ENCODE measurements around the gene CEP57.
A peak's percentile ranks its signal among the peaks of the same experiment; 100 is the strongest.
"Not testable (repeated sequence)": the region's sequence is repeated elsewhere in the genome, so short reads cannot be mapped to it uniquely, and the experiment has no call there.

The CEP57 gene

GRCh38 chr11:95796501-95796900 is 6.2 kb downstream of the CEP57 start:
- TF ChIP-seq CTCF (IDR thresholded peaks at IDR 0.05; ENCODE audit: low read depth, low read length) = 0 out of 2 replicates have a peak, but pooled peaks have one; percentile 3
- H3K4me3 ChIP-seq (ENCODE audit: low read depth, low read length) = no peak overlapping the region

- H3K4me3 ChIP-seq (ENCODE audit: low read depth, low read length) = no peak overlapping the region
- TF ChIP-seq CTCF (IDR thresholded peaks at IDR 0.05; ENCODE audit: low read depth, low read length) = no peak
Measured at GRCh38 chr11:95799546-95799945, 9.2 kb downstream of the CEP57 start.

- TF ChIP-seq CTCF (IDR thresholded peaks at IDR 0.05; ENCODE audit: low read depth, low read length) = no peak
- no peak overlapping the region for H3K4me3 ChIP-seq (ENCODE audit: low read depth, low read length)
Measured at GRCh38 chr11:95800438-95800837, 10.1 kb downstream of the CEP57 start.

GRCh38 chr11:95802806-95803205 is 12.5 kb downstream of the CEP57 start:
- no peak for TF ChIP-seq CTCF (IDR thresholded peaks at IDR 0.05; ENCODE audit: low read depth, low read length)
- H3K4me3 ChIP-seq (ENCODE audit: low read depth, low read length) = no peak overlapping the region

GRCh38 chr11:95803973-95804372 is 13.7 kb downstream of the CEP57 start:
- no peak for TF ChIP-seq CTCF (IDR thresholded peaks at IDR 0.05; ENCODE audit: low read depth, low read length)
- no peak overlapping the region for H3K4me3 ChIP-seq (ENCODE audit: low read depth, low read length)

GRCh38 chr11:95805869-95806268 is 15.6 kb downstream of the CEP57 start:
- no peak for TF ChIP-seq CTCF (IDR thresholded peaks at IDR 0.05; ENCODE audit: low read depth, low read length)
- H3K4me3 ChIP-seq (ENCODE audit: low read depth, low read length) = no peak overlapping the region

- not testable (repeated sequence) for H3K4me3 ChIP-seq (ENCODE audit: low read depth, low read length)
Measured at GRCh38 chr11:95806464-95806863, 16.2 kb downstream of the CEP57 start.

- H3K4me3 ChIP-seq (ENCODE audit: low read depth, low read length) = not testable (repeated sequence)
Measured at GRCh38 chr11:95811052-95811451, 20.8 kb downstream of the CEP57 start.

Data from WI38 (cell line).